SW480 (cell line): ENCODE data around the gene TUBB4B.

ENCODE experiments used
- DNase-seq: peaks from one replicate; pipeline ENCODE4 v3.0.0-alpha.2; 2016; ENCODE audit warnings: low spot score

Gene TUBB4B

GRCh38 chr9:137225699-137226331 lies 15.3 kb upstream of the TUBB4B start:
- DNase-seq, result no peak

GRCh38 chr9:137226338-137227053 lies 14.6 kb upstream of the TUBB4B start:
- DNase-seq, result no peak

- DNase-seq, result peak; percentile 80
These were observed 13.8 kb upstream of the TUBB4B start, which contains the start of gene RNF224 for GRCh38 chr9:137227054-137227852. Gene RNF224 (plus strand): TSS chr9:137227502. CDS start chr9:137228336, 834 bp downstream.

- no peak for DNase-seq
These were observed 13.1 kb upstream of the TUBB4B start for GRCh38 chr9:137227853-137228505.

- DNase-seq, result no peak
These were observed 12.6 kb upstream of the TUBB4B start for GRCh38 chr9:137228506-137228967.

- no peak for DNase-seq
These were observed 11.9 kb upstream of the TUBB4B start for GRCh38 chr9:137228968-137229896.

GRCh38 chr9:137229903-137230704 lies 11.0 kb upstream of the TUBB4B start:
- no peak for DNase-seq

- DNase-seq, result no peak
These were observed 10.2 kb upstream of the TUBB4B start, which contains the start of gene SLC34A3 for GRCh38 chr9:137230705-137231371. Gene SLC34A3 (plus strand): TSS chr9:137230901. CDS start chr9:137231703, 802 bp downstream.

GRCh38 chr9:137231372-137232039 lies 9.6 kb upstream of the TUBB4B start:
- no peak for DNase-seq

GRCh38 chr9:137232101-137232500 lies 9.0 kb upstream of the TUBB4B start:
- DNase-seq, result no peak

- no peak for DNase-seq
These were observed 8.6 kb upstream of the TUBB4B start for GRCh38 chr9:137232510-137232909.

GRCh38 chr9:137233143-137233980 lies 7.7 kb upstream of the TUBB4B start:
- no peak for DNase-seq

- no peak for DNase-seq
These were observed 6.9 kb upstream of the TUBB4B start for GRCh38 chr9:137234055-137234697.

GRCh38 chr9:137234758-137235423 lies 6.2 kb upstream of the TUBB4B start:
- no peak for DNase-seq

GRCh38 chr9:137235424-137236237 lies 5.5 kb upstream of the TUBB4B start:
- DNase-seq, result no peak
